Measurements from ENCODE around the gene RBM19.
"Not testable (repeated sequence)": the region's sequence is repeated elsewhere in the genome, so short reads cannot be mapped to it uniquely, and the experiment has no call there.

RBM19 gene, protein sequence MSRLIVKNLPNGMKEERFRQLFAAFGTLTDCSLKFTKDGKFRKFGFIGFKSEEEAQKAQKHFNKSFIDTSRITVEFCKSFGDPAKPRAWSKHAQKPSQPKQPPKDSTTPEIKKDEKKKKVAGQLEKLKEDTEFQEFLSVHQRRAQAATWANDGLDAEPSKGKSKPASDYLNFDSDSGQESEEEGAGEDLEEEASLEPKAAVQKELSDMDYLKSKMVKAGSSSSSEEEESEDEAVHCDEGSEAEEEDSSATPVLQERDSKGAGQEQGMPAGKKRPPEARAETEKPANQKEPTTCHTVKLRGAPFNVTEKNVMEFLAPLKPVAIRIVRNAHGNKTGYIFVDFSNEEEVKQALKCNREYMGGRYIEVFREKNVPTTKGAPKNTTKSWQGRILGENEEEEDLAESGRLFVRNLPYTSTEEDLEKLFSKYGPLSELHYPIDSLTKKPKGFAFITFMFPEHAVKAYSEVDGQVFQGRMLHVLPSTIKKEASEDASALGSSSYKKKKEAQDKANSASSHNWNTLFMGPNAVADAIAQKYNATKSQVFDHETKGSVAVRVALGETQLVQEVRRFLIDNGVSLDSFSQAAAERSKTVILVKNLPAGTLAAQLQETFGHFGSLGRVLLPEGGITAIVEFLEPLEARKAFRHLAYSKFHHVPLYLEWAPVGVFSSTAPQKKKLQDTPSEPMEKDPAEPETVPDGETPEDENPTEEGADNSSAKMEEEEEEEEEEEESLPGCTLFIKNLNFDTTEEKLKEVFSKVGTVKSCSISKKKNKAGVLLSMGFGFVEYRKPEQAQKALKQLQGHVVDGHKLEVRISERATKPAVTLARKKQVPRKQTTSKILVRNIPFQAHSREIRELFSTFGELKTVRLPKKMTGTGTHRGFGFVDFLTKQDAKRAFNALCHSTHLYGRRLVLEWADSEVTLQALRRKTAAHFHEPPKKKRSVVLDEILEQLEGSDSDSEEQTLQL

DNA sequence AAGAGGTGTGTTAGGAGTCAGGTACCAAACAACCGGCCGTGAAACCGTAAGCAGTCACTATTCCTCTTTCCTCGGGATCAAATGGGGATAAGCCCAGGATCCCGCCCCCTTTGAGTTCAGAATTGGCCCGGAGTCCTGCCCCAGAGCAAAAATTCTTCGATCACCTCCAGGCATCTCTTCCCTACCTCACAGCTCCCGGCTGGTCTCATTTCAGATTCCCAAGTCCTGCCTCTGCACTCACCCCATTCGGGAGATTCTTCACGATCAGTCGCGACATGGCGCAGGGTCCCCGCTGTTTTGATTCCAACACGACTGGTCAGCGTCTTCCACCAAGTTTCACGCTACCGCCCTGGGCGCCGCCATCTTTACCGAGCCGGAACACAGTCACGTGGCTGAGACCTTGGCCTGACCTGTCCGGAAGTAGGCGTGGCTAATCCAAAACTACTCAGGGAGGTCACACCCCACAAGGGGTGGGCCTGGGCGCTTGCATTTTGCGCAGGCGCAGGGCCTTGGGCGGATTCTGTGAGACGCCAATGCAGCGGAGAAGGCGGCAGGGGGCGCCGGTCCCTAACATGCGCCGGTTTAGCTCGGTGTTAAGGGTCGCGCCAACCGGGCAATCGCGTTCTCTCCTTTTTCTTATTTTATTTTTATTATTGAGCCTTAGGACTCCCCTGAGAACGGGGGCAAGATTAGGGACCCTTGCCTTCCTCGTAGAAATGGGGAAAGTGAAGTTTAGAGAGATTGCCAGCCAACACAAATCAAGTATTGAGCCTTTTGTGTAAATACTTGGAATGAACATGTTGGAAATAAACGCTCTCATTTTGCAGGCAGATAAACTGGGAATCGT, at the start of gene RBM19:
RBM19 (minus strand) TSS at position 375 of the 847 bp plus-strand sequence; CDS start at position 277, 98 bp downstream.
- DNase-seq (ENCODE audit: low read depth in 3 of 3, low spot score in 1 of 3), result peak; percentile 94 to 96 (median 95)

DNA sequence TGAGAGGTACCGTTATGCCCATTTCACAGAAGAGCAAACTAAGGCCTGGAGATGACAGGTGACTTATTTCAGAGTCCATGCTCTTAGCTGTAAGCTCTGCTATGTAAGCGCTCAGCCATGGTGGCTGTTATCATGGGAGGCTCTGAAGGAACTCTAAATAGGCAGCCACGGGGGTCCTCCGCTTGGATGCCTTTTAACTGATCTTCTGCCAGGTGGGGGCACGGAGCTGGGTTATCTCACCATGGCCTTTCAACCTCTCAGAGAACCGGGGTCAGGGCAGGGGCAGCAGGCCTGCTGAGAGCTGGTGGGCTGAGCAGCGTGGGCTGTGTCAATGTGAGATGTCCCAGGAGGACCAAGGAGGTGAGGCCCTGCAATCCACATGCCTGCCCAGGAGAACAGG, 49.7 kb upstream of the RBM19 start:
- DNase-seq (ENCODE audit: low read depth in 3 of 3, low spot score in 1 of 3), result no peak

DNA sequence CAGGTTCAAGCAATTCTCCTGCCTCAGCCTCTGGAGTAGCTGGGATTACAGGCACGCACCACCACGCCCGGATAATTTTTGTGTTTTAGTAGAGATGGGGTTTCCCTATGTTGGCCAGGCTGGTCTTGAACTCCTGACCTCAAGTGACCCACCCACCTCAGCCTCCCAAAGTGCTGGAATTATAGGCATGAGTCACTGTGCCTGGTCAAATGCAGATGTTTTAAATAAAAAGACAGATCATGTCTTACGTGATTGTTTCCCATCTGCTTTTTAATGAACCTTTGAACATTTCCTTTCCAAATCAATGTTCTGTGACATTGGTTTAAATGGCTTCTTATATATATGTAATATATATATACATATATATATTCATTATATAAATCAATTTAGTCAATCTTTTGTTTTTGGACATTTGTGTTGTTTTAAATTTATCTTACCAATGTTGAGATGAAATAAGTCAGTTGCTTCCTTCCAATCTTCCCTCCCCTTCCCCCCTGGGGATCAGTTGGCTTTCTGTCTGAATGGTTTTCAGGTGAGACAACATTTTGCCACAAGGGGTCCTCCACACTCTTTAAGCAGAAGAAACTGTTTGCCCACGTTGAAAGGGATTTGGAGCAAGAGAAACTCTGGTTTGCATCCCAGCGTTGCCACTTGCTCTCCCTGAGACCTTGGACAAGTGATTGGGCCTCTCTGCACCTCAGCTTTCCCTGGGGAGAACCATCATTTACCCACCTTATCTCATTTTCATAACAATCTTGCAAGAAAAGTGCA, 47.6 kb upstream of the RBM19 start:
- no peak for DNase-seq (ENCODE audit: low read depth in 3 of 3, low spot score in 1 of 3)

DNA sequence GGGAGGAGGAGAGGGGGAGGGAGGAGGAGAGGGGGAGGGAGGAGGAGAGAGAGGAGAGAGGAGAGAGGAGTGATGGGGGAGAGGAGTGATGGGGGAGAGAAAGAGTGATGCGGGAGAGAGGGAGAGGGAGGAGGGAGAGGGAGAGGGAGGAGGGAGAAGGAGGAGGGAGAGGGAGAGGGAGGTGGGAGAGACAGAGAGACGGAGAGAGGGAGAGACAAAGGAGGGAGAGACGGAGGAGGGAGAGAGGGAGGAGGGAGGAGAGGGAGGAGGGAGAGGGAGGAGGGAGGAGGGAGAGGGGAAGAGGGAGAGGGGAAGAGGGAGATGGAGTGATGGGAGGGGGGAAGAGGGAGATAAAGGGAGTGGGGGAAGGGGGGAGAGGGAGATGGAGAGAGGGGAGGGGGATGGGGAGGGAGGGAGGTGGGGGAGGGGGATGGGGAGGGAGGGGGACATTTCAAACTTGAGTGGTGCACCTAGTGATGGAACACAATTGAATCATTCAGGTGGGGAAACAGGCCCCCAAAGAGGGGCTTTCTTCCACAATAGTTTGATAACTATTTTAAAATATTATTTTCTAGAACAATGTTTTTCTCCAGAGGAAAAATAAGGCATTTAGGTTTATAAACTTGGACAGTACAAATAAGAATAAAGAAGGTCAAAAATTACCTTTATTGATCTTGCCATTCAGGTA, 46.8 kb upstream of the RBM19 start:
- no peak for DNase-seq (ENCODE audit: low read depth in 3 of 3, low spot score in 1 of 3)

DNA sequence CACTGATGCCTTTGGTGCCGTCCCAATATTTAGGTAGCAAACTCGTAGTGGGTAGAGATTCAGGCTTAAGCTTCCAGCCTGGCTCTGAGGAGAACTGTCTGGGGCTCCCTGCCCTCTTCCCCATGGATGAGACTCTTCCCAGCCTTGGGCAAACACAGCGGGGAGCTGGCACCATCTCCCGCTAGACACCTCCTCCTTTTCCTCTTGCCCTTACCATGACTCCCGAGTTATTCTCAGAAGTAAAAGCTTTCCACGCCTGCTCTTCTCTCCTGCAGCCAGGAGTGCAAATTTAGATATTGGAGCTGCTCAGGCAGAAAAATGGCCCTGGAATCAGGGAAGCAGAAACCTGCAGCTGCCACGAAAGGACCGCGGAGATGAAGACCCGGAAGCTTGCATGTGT, 45.6 kb upstream of the RBM19 start:
- no peak for DNase-seq (ENCODE audit: low read depth in 3 of 3, low spot score in 1 of 3)

DNA sequence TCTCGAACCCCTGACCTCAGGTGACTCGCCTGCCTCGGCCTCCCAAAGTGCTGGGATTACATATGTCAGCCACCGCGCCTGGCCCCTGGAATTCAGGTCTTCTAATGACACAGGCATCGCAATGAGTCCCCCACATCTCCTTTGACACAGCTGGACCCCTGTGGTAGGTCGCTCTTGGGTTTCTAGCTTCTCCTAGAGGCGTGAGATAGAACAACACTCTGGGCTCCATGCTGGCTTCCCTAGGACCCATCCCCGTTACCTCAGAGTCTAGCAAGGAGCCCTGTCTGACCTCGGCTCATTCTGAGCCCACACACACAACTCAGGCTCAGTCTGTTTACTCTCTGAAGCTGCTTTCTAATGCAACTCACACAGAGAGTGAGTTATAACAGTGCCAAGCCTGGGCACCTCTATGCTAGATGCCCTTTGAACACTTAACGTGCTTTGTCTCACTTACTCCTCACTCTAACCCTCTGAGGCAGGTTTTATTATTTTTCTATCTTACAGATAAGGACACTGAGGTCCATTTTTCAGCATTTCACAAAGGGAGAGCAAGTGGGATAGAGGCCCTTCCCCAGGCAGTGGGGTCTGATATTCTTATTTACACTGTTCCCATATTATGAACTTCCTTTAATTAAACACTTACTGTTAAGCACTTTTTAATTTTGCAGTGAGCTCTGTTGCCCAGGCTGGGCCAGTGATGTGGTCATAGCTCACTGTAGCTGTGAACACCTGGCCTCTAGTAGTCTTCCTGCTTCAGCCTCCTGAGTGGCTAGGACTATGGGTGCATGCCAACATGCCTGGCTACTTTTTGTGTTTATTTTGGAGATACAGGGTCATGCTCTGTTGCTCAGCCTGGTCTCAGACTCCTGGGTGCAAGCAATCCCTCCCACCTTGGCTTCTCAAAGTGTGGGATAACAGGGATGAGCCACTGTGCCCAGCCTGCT, 40.6 kb upstream of the RBM19 start:
- no peak for DNase-seq (ENCODE audit: low read depth in 3 of 3, low spot score in 1 of 3)

DNA sequence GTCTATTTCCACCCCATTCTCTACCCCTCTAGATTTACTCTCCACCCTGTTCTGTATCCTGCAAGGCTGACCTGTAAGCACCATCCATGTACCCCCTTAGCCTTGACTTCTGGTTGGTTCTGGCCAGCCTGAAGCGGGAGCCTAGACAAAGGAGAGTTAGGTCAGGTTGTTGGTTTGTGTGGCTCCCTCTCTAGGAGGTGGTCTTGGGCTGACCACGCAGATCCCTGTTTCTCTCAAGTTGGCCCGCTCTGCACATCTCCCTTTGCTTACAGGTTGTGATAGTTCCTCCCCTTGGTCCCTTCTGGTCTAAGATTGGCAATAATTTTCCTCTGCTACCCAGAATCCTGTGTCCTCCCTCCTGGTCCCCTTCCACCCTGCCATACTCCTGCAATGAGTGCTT, 38.3 kb upstream of the RBM19 start:
- DNase-seq (ENCODE audit: low read depth in 3 of 3, low spot score in 1 of 3), result no peak

DNA sequence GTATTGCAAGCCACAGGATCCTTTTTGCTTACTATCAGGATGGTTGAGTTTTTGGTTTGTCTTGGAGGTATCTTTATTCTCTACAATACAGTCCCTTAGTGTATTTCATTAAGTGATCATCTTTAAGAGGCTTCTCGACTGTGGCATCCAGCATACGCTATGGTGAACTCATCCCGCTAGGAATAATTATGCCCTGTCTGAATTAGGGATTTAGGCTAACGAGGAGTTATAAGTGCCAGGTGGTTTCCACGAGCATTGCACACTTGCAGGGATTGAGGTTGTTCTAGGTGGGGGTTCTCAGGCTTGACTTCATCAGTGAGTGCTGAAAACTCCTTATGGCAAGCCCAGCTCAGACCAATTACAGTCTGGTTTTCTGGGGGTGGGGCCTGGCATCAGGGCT, 37.2 kb upstream of the RBM19 start:
- DNase-seq (ENCODE audit: low read depth in 3 of 3, low spot score in 1 of 3), result no peak

DNA sequence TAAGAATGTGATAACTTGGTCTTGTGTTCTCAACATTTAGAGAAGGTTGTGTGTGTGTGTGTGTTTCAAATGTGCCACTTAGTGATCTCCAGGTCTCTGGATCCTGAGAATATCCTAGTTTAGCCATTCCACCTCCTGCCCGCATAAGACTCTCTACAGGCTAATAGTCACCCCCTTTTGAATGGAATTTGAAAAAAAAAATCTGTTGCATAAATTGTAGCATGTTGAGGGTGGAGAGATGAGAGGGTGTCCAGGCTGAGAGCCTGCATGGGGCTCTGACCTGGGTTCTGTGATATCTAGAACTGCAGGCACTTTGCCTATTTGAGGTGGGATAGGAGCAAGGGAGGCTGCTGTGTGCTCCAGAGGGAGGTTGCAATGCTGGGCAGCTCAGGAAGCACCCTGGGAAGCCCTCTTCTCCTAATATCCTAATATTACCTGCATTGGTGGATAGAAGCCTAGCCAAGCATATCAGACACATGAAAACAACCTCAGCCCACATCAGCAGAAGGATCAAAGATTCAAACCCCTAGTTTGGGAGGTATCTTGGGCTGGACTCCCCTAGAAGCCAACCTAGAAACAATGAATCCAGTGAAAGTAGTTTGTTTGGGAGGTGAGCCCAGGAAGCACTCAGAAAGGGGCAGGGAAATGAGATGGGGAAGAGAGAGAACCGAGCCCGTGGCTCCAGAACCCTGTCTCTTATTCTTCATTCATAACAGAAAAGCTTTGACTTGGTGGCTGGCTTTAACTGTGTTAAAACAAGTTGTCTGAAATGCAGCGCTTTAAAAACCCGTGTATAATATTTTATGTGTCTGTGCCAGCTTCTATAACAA, 35.6 kb upstream of the RBM19 start:
- DNase-seq (ENCODE audit: low read depth in 3 of 3, low spot score in 1 of 3), result no peak

DNA sequence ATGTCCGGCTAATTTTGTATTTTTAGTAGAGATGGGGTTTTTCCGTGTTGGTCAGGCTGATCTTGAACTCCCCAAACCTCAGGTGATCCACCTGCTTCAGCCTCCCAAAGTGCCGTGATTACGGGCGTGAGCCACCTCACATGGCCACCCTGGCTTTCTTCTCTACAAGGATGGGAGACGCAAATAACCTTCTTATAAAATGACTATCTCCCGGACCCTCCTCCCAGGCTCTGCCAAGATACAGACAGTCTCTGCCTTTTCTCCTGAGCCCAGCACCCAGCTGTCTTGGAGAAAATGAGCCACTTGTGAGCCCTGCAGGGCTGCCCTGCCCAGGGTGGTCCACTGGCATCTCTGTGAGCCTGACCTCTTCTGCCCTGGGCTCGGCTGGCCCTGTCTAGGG, 34.7 kb upstream of the RBM19 start:
- no peak for DNase-seq (ENCODE audit: low read depth in 3 of 3, low spot score in 1 of 3)

DNA sequence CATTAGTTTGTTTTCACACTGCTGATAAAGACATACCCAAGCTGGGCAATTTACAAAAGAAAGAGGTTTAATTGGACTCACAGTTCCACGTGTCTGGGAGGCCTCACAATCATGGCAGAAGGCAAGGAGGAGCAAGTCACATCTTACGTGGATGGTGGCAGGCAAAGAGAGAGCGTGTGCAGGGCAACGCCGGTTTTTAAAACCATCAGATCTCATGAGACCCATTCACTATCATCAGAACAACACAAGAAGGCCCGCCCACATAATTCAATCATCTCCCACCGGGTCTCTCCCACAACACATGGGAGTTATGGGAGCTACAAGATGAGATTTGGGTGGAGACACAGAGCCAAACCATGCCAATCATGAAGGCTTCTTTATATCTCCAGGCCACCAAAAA, 34.1 kb upstream of the RBM19 start:
- not testable (repeated sequence) for DNase-seq (ENCODE audit: low read depth in 3 of 3, low spot score in 1 of 3)

DNA sequence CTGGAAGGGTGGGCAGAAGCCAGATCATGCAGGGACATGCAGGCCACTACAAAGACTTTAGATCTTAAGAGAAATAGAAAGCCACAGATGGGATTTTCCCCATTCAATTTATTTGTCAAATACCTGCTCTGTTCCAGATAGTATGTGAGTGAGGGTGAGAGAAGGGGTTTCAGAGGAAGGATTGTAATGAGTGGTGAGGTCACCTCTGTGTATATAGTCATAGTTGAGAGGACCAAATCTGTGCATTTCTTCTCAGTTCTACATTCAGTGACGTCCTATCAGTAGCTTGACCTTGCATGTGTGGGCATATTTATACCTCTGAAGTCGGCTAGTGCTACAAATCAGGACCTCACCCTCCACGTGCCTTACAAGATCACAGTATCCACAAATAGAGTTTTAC, 31.2 kb upstream of the RBM19 start:
- no peak for DNase-seq (ENCODE audit: low read depth in 3 of 3, low spot score in 1 of 3)

DNA sequence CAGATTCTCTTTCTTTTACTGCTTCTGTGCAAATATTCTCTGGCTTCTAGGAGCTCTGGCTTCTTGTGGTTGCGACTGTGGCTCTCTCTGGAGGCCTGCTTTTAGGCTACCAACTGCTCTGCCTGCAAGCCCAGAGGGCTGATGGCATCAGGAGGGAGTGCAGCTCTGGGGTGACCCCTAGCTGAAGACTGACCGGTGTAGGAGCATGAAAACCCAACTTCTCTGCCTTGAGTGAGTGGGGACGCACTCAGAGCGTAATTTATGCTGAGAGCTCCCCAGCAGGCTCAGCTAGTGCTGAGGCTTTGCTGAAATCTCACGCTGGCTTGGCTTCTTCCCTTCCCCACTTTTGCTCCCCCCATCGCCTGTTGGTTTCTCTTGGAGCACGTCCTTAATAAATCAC, 29.9 kb upstream of the RBM19 start:
- DNase-seq (ENCODE audit: low read depth in 3 of 3, low spot score in 1 of 3), result no peak

DNA sequence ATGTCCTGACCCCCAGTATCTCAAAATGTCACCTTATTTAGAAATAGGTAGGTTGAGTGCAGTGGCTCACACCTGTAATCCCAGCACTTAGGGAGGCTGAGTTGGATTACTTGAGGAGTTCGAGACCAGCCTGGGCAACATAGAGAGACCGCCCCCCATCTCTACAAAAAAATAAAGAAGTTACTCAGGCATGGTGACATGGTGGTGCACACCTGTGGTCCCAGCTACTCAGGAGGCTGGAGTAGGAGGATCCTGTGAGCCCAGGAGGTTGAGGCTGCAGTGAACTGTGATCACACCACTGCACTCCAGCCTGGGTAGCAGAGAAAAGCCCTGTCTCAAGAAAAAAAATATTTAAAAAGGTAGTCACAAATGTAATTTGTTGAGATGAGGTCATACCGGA, 27.9 kb upstream of the RBM19 start:
- DNase-seq (ENCODE audit: low read depth in 3 of 3, low spot score in 1 of 3), result no peak

DNA sequence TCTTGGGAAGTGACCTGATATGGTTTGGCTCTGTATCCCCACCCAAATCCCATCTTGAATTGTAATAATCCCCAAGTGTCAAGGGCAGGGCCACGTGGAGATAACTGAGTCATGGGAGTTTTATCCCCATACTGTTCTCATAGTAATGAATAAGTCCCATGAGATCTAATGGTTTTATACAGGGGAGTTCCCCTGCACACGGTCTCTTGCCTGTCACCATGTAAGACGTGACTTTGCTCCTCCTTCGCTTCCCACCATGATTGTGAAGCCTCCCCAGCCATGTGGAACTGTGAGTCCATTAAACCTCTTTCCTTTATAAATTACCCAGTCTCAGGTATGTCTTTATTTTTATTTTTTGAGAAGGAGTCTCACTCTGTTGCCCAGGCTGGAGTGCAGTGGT, 26.6 kb upstream of the RBM19 start:
- DNase-seq (ENCODE audit: low read depth in 3 of 3, low spot score in 1 of 3), result not testable (repeated sequence)

DNA sequence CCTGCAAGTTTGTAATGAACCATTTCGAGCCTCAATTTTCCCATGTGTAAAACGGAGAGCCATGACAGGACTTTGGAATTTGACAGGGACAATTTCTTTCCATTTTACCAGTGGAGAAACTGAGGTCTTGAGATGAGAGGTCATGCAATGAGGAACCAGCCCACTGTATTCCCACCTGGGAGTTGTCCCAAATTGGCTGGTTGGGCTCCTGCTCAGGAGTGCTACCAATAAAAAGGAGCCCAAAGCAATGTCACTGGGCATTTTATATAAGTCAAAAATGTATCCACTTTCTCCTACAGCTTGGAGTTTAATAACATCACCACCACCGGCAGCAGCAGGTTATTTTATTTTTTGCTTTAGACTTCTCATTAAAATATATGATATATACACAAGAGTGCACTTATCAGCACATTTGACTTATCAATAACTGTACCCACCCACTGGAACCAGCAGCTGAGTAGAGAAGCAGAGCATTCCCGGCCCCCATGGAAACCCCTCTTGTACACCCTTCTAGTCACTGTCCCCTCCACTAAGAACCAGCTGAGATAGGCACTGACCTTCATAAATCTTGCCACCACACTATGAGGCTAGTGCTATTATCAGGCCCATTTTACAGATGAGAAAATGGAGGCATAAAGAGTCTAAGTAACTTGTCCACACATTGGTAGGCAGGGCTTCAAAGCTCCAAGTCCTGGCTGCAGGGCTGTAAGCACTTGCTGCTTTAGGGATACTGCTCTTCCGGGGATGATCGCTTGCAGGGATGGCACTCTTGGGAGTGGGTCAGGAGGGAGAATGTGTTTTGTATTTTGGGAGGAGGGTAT, 25.3 kb upstream of the RBM19 start:
- DNase-seq (ENCODE audit: low read depth in 3 of 3, low spot score in 1 of 3), result no peak

Data from stimulated activated CD4-positive, alpha-beta T cell treated with anti-CD3 and anti-CD28 coated beads, TNF-alpha, amount 100 ng/mL, for 1 hour (primary cell).